Esophagus squamous epithelium (tissue), 4 donors: Measurements from ENCODE around the gene SUSD3.

Experiments used
- POLR2A ChIP-seq, 4 donors: fragments of 450-650 bp; IDR thresholded peaks; one replicate each; pipeline ENCODE4 v1.6.1; 2017; ENCODE audit warnings: antibody characterized with exemption in 4 of 4, mild to moderate bottlenecking in 4 of 4, moderate library complexity in 3 of 4
- TF ChIP-seq, protein P1 (sequence below), 6 experiments: fragments of 450-650 bp in 4 of 6; fragments of 200-600 bp in 2 of 6; sonication (generic) in 2 of 6; IDR thresholded peaks; one replicate each; pipeline ENCODE4 v1.5.1; 2016 to 2019; ENCODE audit warnings: antibody characterized with exemption in 6 of 6, mild to moderate bottlenecking in 4 of 6, moderate library complexity in 4 of 6

DNA sequence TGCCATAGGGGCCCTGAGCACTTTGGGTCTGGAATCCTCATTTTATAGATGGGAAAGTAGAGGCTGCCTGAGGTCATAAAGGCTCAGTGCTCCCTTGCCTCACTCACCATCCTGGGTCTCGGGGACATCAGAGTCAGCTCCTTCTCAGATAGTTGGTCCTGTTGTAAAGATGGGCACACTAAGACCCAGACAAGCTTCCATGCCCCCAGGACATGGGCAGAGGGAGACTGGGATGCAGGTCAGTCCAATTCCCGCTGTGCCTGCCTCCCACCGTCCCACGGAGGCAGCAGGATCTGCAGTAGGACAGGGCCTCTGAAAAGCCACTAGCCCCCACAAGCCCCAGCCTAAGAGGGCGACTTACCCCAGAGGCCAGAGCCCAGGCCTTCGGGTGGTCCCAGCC is 19.0 kb upstream of the SUSD3 start:
- no peak for TF ChIP-seq POLR2A (IDR thresholded peaks at IDR 0.05)
- TF ChIP-seq, protein P1, sequence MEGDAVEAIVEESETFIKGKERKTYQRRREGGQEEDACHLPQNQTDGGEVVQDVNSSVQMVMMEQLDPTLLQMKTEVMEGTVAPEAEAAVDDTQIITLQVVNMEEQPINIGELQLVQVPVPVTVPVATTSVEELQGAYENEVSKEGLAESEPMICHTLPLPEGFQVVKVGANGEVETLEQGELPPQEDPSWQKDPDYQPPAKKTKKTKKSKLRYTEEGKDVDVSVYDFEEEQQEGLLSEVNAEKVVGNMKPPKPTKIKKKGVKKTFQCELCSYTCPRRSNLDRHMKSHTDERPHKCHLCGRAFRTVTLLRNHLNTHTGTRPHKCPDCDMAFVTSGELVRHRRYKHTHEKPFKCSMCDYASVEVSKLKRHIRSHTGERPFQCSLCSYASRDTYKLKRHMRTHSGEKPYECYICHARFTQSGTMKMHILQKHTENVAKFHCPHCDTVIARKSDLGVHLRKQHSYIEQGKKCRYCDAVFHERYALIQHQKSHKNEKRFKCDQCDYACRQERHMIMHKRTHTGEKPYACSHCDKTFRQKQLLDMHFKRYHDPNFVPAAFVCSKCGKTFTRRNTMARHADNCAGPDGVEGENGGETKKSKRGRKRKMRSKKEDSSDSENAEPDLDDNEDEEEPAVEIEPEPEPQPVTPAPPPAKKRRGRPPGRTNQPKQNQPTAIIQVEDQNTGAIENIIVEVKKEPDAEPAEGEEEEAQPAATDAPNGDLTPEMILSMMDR (IDR thresholded peaks at IDR 0.05) = no peak
